Transverse colon (tissue), 4 donors: Measurements from ENCODE around the gene LMNTD2.

Source experiments
- CTCF ChIP-seq, 5 experiments: fragments of 200-600 bp in 3 of 5; fragments of 450-650 bp in 2 of 5; sonication (generic) in 3 of 5; IDR thresholded peaks; 1 replicate in 2 of 5; 2 replicates in 3 of 5; pipeline ENCODE4 v1.5.1; 2016 to 2017; ENCODE audit warnings: antibody characterized with exemption in 5 of 5, inconsistent platforms in 3 of 5, mild to moderate bottlenecking in 2 of 5, moderate library complexity in 1 of 5
- POLR2A ChIP-seq: fragments of 450-650 bp; IDR thresholded peaks from one replicate; pipeline ENCODE4 v1.6.1; 2016; ENCODE audit warnings: antibody characterized with exemption, mild to moderate bottlenecking, moderate library complexity
- POLR2AphosphoS5 ChIP-seq, 3 donors: sonication (generic); formaldehyde crosslinking; IDR thresholded peaks; one replicate each; pipeline ENCODE4 v1.6.1; 2016; ENCODE audit warnings: antibody characterized with exemption in 3 of 3

GRCh38 chr11:606245-606644 lies 45.7 kb upstream of the LMNTD2 start:
- TF ChIP-seq POLR2A (no peak), CTCF (IDR thresholded peaks at IDR 0.05) (no peak), POLR2AphosphoS5 (IDR thresholded peaks at IDR 0.05) (no peak)
